Measurements from ENCODE around the gene MUC6. TPM values are rescaled to one million over a fixed set of nuclear protein-coding genes. Genes with fewer than 3 reads are reported as not detected.

MUC6 gene
- total RNA-seq, 1 experiment from 2014 or later = not detected

DNA sequence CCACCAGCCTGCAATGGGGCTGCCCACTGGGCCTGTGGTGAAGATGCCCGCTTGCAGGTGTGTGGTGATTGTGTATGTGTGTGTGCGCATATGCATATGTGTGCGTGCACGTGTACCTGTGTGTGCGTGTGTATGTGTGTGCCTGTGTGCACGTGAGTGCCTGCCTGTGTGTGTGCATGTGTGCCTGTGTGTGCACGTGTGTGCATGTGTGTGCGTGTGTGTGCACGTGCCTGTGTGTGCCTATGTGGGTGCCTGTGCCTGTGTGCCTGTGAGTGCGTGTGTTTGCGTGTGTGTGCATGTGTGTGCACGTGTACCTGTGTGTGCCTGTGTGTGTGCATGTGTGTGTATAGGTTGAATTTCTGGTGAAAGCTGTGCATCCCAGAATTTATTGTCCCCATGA, 2.4 kb upstream of the MUC6 start:
- Histone ChIP-seq H3K27ac (ENCODE audit: low read depth, low read length, poor library complexity, severe bottlenecking) (no peak overlapping the region), H3K36me3 (ENCODE audit: insufficient read depth, low read length, poor library complexity, severe bottlenecking) (no peaks in the 10 kb centered on the region), H3K27me3 (replicated peaks; ENCODE audit: insufficient read depth, low read depth, low read length, poor library complexity) (no peaks in the 10 kb centered on the region), H3K4me1 (ENCODE audit: insufficient read depth, low read length, poor library complexity, severe bottlenecking) (no peaks in the 10 kb centered on the region), H3K4me3 (ENCODE audit: low read depth, low read length, poor library complexity, severe bottlenecking) (no peak overlapping the region), H3K9me3 (ENCODE audit: low read depth, low read length, poor library complexity, severe bottlenecking) (no peaks in the 10 kb centered on the region)
- no peak for DNase-seq (ENCODE audit: low spot score)
- intact Hi-C loops (cut with micrococcal nuclease; ENCODE audit: unreplicated experiment) = no loop called here
- TF ChIP-seq EZH2 (IDR thresholded peaks at IDR 0.05; ENCODE audit: borderline replicate concordance, low read depth, low read length, poor library complexity, severe bottlenecking) = no peak
- no peak for TF ChIP-seq CTCF (conservative IDR thresholded peaks at IDR 0.05; ENCODE audit: low read depth, low read length)
- ChIA-PET CTCF (no interaction called here), POLR2A (ENCODE audit: low non-redundant PET) (no interaction called here)
- BruUV-seq (replicated peaks) = no TSS peak

DNA sequence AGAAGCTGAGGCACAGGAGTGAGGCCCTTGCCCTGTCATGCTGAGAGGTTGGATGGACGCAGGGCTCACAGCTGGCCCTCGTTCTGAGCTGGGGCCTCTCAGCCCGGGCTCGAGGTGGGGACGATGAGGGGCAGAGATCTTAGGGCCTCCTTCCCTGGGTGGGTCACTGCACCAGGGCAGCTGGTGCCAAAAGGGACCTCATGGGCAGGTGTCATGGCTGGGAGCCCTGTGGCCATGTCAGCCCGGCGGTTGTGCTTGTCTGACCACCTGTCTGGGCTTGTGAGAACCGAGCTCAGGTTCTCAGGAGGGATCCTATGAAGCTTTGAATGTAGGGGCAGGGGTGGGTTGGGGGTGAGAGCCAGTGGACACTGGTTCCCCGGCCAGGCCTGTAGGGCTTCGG, 1.8 kb upstream of the MUC6 start:
- Histone ChIP-seq H3K27me3 (replicated peaks; ENCODE audit: insufficient read depth, low read depth, low read length, poor library complexity) (no peaks in the 10 kb centered on the region), H3K4me3 (ENCODE audit: low read depth, low read length, poor library complexity, severe bottlenecking) (no peak overlapping the region), H3K4me1 (ENCODE audit: insufficient read depth, low read length, poor library complexity, severe bottlenecking) (no peaks in the 10 kb centered on the region), H3K36me3 (ENCODE audit: insufficient read depth, low read length, poor library complexity, severe bottlenecking) (no peaks in the 10 kb centered on the region), H3K9me3 (ENCODE audit: low read depth, low read length, poor library complexity, severe bottlenecking) (no peaks in the 10 kb centered on the region), H3K27ac (ENCODE audit: low read depth, low read length, poor library complexity, severe bottlenecking) (no peak overlapping the region)
- intact Hi-C loops (cut with micrococcal nuclease; ENCODE audit: unreplicated experiment) = no loop called here
- no peak for TF ChIP-seq EZH2 (IDR thresholded peaks at IDR 0.05; ENCODE audit: borderline replicate concordance, low read depth, low read length, poor library complexity, severe bottlenecking)
- TF ChIP-seq CTCF (conservative IDR thresholded peaks at IDR 0.05; ENCODE audit: low read depth, low read length) = no peak
- no TSS peak for BruUV-seq (replicated peaks)
- CTCF ChIA-PET = interaction anchor here (0.6 kb wide), 1 partner anchor 15 kb away, joined by 6 read pairs; no protein-coding TSS in a partner anchor
- no peak for DNase-seq (ENCODE audit: low spot score)
- POLR2A ChIA-PET (ENCODE audit: low non-redundant PET) = no interaction called here

GRCh38 chr11:1037506-1038055, 1.1 kb upstream of the MUC6 start:
- ChIA-PET POLR2A (ENCODE audit: low non-redundant PET) (no interaction called here), CTCF (no interaction called here)
- no peaks in the 10 kb centered on the region for H3K27me3 ChIP-seq (replicated peaks; ENCODE audit: insufficient read depth, low read depth, low read length, poor library complexity)
- no peaks in the 10 kb centered on the region for H3K9me3 ChIP-seq (ENCODE audit: low read depth, low read length, poor library complexity, severe bottlenecking)
- no peak for TF ChIP-seq CTCF (conservative IDR thresholded peaks at IDR 0.05; ENCODE audit: low read depth, low read length)
- TF ChIP-seq EZH2 (IDR thresholded peaks at IDR 0.05; ENCODE audit: borderline replicate concordance, low read depth, low read length, poor library complexity, severe bottlenecking) = no peak
- intact Hi-C loops (cut with micrococcal nuclease; ENCODE audit: unreplicated experiment) = no loop called here
- H3K4me3 ChIP-seq (ENCODE audit: low read depth, low read length, poor library complexity, severe bottlenecking) = no peak overlapping the region
- no peaks in the 10 kb centered on the region for H3K36me3 ChIP-seq (ENCODE audit: insufficient read depth, low read length, poor library complexity, severe bottlenecking)
- DNase-seq (ENCODE audit: low spot score) = no peak
- H3K4me1 ChIP-seq (ENCODE audit: insufficient read depth, low read length, poor library complexity, severe bottlenecking) = no peaks in the 10 kb centered on the region
- BruUV-seq (replicated peaks) = no TSS peak
- H3K27ac ChIP-seq (ENCODE audit: low read depth, low read length, poor library complexity, severe bottlenecking) = no peak overlapping the region
